Measurements from ENCODE around the gene PRKCI.

Gene PRKCI

GRCh38 chr3:170346481-170347392 lies 124.5 kb downstream of the PRKCI start:
- no peak for DNase-seq

GRCh38 chr3:170350515-170351413 lies 128.5 kb downstream of the PRKCI start:
- DNase-seq: no peak

GRCh38 chr3:170352936-170353335 lies 130.7 kb downstream of the PRKCI start:
- DNase-seq: no peak

- DNase-seq: no peak
Observed at GRCh38 chr3:170353485-170353884, 131.3 kb downstream of the PRKCI start.

- no peak for DNase-seq
Observed at GRCh38 chr3:170354760-170355159, 132.5 kb downstream of the PRKCI start.

Data from activated effector memory CD4-positive, alpha-beta T cell treated with anti-CD3 and anti-CD28 coated beads, Interleukin-2, amount 50 U/mL, for 16 hours (primary cell).